ENCODE results near the gene GSG1L2.
"Not testable (repeated sequence)": the region's sequence is repeated elsewhere in the genome, so short reads cannot be mapped to it uniquely, and the experiment has no call there.

GSG1L2 gene

DNA sequence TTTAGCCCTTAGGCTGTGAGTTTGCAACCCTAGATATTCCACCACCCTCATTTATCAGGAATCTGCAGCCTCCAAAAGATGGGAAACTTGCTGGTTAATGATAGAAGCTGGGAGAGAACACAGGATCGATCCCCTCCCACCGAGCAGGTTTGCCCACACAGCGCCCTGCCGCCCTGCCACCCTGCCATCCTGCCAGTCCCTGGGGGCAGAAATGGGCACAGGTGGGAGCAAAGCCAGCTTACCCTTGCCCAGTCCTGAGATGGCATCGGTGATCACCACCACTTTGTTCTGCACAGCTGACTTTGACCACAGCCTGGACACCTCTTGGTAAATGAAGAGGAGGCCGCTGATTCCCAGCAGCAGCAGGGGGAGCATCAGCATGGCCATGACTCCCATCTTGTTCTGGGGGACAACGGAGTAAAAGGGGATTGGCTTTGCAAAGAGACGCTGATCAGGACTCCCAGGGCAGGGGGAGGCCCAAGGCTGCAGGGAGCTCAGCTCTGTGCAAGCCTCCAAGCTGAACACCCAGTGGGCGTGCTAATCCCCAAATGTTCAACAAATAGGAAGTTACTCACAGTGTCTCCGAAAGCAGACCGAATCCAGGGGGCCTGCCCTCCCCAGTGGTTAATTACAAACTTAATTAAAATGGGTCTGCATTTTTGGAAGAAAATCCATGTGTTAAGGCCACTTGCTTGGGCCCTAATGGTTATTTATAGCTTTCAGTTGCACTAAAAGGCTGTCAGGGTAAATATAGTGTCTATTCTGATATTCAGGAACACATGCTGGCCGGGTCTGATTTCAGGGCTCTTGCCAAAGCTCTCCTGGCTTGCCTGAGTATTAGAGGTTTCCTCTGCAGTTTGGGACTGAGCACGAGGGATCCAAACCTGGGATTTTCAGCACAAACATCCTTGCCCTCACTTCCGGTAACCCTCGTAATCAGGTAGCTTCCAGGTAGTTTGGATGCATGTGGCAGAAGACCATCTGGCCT is 30.7 kb downstream of the GSG1L2 start, which contains the start of gene DHRS7C:
DHRS7C (minus strand) TSS at position 704 of the 988 bp plus-strand sequence; CDS start at position 396, 308 bp downstream.
- no peak for DNase-seq
- TF ChIP-seq POLR2A (IDR thresholded peaks at IDR 0.05; ENCODE audit: low read length) = no peak
- TF ChIP-seq GATA1 (IDR thresholded peaks at IDR 0.05; ENCODE audit: low read depth, low read length) = no peak

GRCh38 chr17:9790316-9790715 is 31.6 kb downstream of the GSG1L2 start:
- TF ChIP-seq POLR2A (IDR thresholded peaks at IDR 0.05; ENCODE audit: low read length) (no peak), GATA1 (IDR thresholded peaks at IDR 0.05; ENCODE audit: low read depth, low read length) (no peak)
- DNase-seq = no peak

DNA sequence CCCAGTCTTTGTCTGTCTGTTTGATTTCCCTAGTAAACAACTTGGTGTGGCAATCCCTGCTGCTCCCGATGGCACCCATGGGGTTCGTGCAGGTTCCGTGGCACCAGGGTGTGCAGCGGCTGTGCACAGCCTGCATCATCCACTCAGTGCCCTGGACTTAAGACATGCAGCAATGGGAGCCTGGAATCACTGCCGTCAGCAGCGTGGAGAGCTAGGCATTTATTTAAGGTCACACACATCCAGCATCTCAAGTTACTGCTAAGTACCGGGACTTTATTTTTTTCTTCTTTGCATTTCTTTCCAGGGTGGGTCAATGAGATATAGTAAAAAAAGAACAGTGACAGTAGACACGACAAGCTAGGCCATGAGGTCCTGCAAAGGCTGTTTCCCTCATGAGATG is 33.3 kb downstream of the GSG1L2 start:
- no peak for DNase-seq

GRCh38 chr17:9784544-9784943 is 37.3 kb downstream of the GSG1L2 start:
- no peak for DNase-seq
- no peak for TF ChIP-seq POLR2A (IDR thresholded peaks at IDR 0.05; ENCODE audit: low read length)
- no peak for TF ChIP-seq GATA1 (IDR thresholded peaks at IDR 0.05; ENCODE audit: low read depth, low read length)

More for the DNA sequence above, 33.3 kb downstream of the GSG1L2 start:
- TF ChIP-seq GATA1 (IDR thresholded peaks at IDR 0.05; ENCODE audit: low read depth, low read length) = no peak
- no peak for TF ChIP-seq POLR2A (IDR thresholded peaks at IDR 0.05; ENCODE audit: low read length)

DNA sequence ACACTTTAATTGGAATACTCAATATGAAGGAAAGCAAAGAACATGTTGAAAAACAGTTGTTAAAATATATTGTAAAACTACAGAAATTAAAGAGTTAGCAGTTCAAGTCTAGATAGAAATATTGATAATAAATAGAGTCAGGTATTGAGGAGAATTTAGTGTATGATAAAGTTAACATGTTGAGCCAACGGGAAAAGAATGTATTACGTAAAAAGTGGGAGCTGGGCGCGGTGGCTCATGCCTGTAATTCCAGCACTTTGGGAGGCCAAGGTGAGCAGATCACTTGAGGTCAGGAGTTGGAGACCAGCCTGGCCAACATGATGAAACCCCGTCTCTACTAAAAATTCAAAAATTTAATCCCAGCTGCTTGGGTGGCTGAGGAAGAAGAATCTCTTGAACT is 38.4 kb downstream of the GSG1L2 start:
- DNase-seq = not testable (repeated sequence)

- no peak for TF ChIP-seq GATA1 (IDR thresholded peaks at IDR 0.05; ENCODE audit: low read depth, low read length)
- no peak for TF ChIP-seq POLR2A (IDR thresholded peaks at IDR 0.05; ENCODE audit: low read length)
- no peak for DNase-seq
Measured at GRCh38 chr17:9783050-9783449, 38.8 kb downstream of the GSG1L2 start.

- no peak for DNase-seq
Measured at GRCh38 chr17:9780552-9780951, 41.3 kb downstream of the GSG1L2 start.

DNA sequence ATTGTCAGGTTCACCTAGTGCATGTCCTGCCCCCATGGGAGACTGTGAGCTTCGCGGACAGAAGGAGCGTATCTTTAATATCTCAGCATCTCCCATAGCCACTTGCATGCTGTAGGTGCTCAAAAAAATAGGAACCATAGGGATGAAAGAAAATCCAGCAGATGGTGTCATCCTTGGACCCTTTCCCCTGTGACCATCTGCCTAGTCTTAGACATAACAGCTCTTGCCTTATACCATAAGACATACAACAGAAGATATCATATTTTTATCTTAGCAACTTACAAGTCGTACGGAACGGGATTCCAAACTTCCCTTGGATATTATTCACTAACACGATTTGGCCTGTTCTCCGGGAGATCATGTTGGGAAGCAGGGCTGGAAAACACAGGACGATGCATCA is 45.0 kb downstream of the GSG1L2 start:
- no peak for TF ChIP-seq POLR2A (IDR thresholded peaks at IDR 0.05; ENCODE audit: low read length)
- TF ChIP-seq GATA1 (IDR thresholded peaks at IDR 0.05; ENCODE audit: low read depth, low read length) = no peak
- no peak for DNase-seq

More at GRCh38 chr17:9780552-9780951, 41.3 kb downstream of the GSG1L2 start:
- no peak for TF ChIP-seq POLR2A (IDR thresholded peaks at IDR 0.05; ENCODE audit: low read length)
- TF ChIP-seq GATA1 (IDR thresholded peaks at IDR 0.05; ENCODE audit: low read depth, low read length) = no peak

GRCh38 chr17:9772658-9773057 is 49.2 kb downstream of the GSG1L2 start:
- TF ChIP-seq POLR2A (IDR thresholded peaks at IDR 0.05; ENCODE audit: low read length) (no peak), GATA1 (IDR thresholded peaks at IDR 0.05; ENCODE audit: low read depth, low read length) (no peak)

GRCh38 chr17:9771465-9771864 is 50.4 kb downstream of the GSG1L2 start:
- TF ChIP-seq POLR2A (IDR thresholded peaks at IDR 0.05; ENCODE audit: low read length) = no peak
- TF ChIP-seq GATA1 (IDR thresholded peaks at IDR 0.05; ENCODE audit: low read depth, low read length) = no peak
- no peak for DNase-seq

More at GRCh38 chr17:9772658-9773057, 49.2 kb downstream of the GSG1L2 start:
- DNase-seq = no peak

DNA sequence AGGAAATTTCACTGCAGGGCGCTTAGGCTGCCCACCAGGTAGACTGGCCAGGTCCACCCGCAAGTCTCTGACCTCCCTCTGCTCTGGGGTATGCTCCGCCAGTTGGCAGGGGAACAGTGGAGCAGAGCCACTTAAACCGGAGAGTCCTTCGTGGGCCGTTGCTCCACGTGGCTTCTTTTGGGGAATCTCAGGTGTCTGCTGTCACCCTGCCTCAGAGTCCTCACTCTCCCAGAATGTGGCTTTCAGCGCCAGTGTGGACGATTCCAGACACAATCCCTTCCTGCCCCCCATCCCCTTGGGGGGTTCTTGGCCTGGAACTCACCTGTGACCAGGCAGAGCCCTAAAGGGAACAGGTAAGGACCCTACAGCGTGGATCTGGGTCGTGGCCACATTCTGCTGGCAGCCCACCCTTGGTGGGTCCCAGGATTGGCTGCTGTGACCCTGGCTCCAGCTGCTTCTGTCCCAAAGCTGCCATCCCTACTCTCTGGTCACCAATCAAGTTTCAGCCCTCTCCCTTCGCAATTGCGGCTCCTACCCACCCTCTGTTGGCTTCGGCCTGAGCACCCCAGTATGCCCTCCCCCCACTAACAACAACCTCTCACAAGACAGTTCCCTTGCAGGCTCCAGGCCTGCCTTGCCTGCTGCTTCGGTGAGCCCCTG is 52.7 kb downstream of the GSG1L2 start:
- no peak for DNase-seq
- no peak for TF ChIP-seq POLR2A (IDR thresholded peaks at IDR 0.05; ENCODE audit: low read length)
- no peak for TF ChIP-seq GATA1 (IDR thresholded peaks at IDR 0.05; ENCODE audit: low read depth, low read length)

DNA sequence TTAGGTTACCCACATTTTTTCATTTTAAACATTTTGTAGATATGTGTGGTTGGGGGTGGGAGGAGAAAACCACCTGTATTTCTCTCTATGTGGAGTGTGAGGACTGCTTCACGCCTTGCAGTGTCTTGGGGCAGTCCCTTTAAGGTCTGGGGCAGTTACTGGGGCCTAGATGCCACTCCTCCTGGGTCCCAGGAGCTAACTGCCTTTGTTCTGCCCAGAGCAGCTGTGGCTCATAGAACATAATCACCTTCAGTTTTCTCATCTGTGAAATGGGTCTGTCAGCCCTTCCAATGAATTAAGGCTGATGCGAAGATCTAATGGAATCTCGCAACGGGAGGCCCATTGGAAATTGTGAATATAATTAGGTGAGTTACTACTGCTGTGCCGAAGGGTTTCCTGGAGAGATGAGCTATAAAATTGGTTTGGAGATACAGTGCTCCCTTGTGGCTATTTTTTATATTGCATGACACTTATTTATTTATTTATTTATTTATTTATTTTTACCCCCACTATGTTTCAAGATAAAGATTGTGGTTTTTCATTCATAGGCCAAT is 53.4 kb downstream of the GSG1L2 start:
- TF ChIP-seq POLR2A (IDR thresholded peaks at IDR 0.05; ENCODE audit: low read length) (no peak), GATA1 (IDR thresholded peaks at IDR 0.05; ENCODE audit: low read depth, low read length) (no peak)
- DNase-seq = peak; percentile 30 to 57

- TF ChIP-seq GATA1 (IDR thresholded peaks at IDR 0.05; ENCODE audit: low read depth, low read length) = no peak
- DNase-seq = no peak
Measured at GRCh38 chr17:9767432-9767991, 54.4 kb downstream of the GSG1L2 start.

GRCh38 chr17:9766970-9767369 is 54.9 kb downstream of the GSG1L2 start:
- TF ChIP-seq GATA1 (IDR thresholded peaks at IDR 0.05; ENCODE audit: low read depth, low read length) (no peak), POLR2A (IDR thresholded peaks at IDR 0.05; ENCODE audit: low read length) (no peak)
- DNase-seq = no peak

Data from erythroblast (primary cell).